ENCODE results near the gene ELL2. TPM values are rescaled to one million over a fixed set of nuclear protein-coding genes. Genes with fewer than 3 reads are reported as not detected.

The ELL2 gene
- 10 to 100 TPM; 10.6 to 13.2 (median 11.2) TPM for polyA plus RNA-seq (ENCODE audit: insufficient read length in 3 of 3)

- peak; percentile 68 to 85 (median 80) for DNase-seq (ENCODE audit: low read depth in 3 of 3, low spot score in 2 of 3)
Observed at GRCh38 chr5:95961617-95962474, at the start of gene ELL2. TSS of gene ELL2 (minus strand) at chr5:95961851. CDS start at chr5:95961721, 130 bp downstream.

DNA sequence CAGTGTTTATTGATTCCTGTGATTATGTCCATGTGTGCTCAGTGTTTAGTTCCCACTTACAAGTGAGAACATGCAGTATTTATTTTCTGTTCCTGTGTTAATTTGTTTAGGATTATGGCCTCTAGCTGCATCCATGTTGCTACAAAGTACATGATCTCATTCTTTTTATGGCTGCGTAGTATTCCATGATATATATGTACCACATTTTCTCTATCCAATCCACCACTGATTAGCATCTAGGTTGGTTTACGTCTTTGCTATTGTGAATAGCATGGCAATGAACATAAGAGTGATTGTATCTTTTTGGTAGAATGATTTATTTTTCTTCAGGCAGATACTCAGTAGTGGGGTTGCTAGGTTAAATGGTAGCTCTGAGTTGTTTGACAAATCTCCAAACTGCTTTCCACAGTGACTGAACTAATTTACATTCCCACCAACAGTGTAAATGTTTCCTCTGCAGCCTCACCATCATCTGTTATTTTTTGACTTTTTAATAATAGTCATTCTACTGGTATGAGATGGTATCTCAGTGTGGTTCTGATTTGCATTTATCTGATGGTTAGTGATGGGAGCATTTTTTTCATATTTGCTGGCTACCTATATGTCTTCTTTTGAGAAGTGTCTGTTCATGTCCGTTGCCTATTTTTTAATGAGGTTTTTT, 47.5 kb upstream of the ELL2 start:
- no peak for DNase-seq (ENCODE audit: low read depth in 3 of 3, low spot score in 2 of 3)

GRCh38 chr5:96008487-96008886, 46.8 kb upstream of the ELL2 start:
- DNase-seq (ENCODE audit: low read depth in 3 of 3, low spot score in 2 of 3) = no peak

DNA sequence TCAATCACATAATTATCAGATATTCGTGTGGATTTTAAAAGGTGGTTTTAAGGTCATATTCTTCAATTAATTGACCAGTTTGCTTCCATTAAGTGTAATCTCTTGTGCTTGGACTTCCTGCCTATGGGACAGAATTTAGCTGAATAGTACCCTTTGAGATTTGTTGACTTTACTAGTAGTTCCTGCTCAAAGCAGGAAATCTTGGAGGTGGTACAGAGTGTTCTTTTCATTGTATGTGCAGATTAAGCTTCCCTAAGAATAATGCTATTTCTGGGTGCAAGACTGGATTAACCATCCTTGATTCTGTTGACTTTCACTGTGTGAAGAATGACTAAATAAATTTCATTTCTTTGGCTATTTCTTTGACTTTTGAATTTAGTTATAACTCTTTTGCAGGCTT, 45.4 kb upstream of the ELL2 start:
- no peak for DNase-seq (ENCODE audit: low read depth in 3 of 3, low spot score in 2 of 3)

DNA sequence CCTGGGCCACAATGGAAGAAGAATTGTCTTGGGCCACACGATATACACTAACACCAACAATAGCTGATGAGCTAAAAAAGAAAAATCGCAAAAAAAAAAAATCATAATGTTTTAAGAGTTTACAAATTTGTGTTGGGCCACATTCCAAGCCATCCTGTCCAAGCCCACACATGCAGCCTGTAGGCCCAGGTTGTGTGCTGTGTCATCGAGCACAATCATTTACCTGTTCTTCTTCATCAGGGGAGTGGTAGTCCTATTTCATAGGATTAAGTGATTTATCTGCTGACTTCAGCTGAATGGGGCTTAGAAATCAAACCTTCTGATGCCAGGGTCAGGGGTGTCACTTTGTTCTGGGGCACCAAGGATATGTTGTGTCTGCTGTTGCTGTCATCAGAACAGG, 44.6 kb upstream of the ELL2 start:
- no peak for DNase-seq (ENCODE audit: low read depth in 3 of 3, low spot score in 2 of 3)

- DNase-seq (ENCODE audit: low read depth in 3 of 3, low spot score in 2 of 3) = no peak
Observed at GRCh38 chr5:96004754-96005153, 43.1 kb upstream of the ELL2 start.

DNA sequence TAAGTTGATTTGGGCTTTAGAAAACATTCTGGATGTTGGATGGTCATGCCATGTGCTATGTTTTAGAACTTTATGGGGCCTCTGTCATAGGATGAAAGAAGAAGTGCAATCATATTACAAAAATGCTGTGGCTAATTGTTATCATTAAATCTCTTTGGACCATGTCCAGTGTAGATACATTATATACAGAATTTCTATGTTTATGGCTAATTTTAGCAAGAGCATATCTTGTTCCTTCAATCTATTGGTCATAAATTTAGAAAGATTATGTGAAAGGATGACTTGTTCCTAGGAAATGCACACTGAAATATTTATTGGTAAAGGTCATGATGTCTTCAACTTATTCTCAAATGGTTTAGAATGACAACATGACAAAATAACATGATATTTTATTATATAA, 42.4 kb upstream of the ELL2 start:
- no peak for DNase-seq (ENCODE audit: low read depth in 3 of 3, low spot score in 2 of 3)

DNA sequence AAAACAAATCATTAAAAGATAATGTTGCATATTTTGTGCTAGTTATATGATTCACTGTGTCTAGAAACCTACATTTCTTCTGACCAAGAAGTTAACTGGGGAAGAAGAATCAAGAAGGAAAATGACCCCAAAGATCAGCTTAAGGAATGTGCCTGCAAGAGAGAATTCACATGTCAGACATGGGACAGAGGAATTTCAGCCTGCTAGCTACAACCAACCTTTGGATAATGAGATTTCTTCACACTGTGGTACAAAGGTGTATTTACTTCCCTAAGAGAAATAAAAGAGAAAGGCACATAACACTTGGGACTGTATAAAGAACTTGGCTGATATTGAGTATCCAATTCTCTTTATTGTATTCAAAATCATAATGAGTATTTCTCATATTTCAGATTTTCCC, 39.6 kb upstream of the ELL2 start:
- DNase-seq (ENCODE audit: low read depth in 3 of 3, low spot score in 2 of 3) = no peak

GRCh38 chr5:96000308-96000707, 38.7 kb upstream of the ELL2 start:
- no peak for DNase-seq (ENCODE audit: low read depth in 3 of 3, low spot score in 2 of 3)

GRCh38 chr5:95996904-95997723, 35.5 kb upstream of the ELL2 start:
- DNase-seq (ENCODE audit: low read depth in 3 of 3, low spot score in 2 of 3) = no peak

- DNase-seq (ENCODE audit: low read depth in 3 of 3, low spot score in 2 of 3) = no peak
Observed at GRCh38 chr5:95995962-95996489, 34.4 kb upstream of the ELL2 start.

DNA sequence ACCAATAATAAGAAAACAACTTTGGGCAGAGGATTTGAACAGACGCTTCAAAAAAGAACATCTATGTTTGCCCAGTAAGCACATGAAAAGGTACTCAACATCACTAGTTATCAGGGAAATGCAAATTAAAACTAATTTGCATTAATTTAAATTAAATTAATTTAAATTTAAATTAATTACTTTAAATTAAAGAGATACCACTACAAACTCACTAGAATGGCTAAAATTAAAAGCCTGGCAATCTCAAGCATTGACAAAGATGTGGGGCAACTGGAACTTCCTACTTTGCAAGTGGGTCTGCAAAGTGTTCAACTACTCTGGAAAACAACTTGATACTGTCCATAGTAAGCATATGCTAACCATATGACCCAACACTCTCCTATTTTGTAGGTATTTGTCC, 32.1 kb upstream of the ELL2 start:
- DNase-seq (ENCODE audit: low read depth in 3 of 3, low spot score in 2 of 3) = no peak

DNA sequence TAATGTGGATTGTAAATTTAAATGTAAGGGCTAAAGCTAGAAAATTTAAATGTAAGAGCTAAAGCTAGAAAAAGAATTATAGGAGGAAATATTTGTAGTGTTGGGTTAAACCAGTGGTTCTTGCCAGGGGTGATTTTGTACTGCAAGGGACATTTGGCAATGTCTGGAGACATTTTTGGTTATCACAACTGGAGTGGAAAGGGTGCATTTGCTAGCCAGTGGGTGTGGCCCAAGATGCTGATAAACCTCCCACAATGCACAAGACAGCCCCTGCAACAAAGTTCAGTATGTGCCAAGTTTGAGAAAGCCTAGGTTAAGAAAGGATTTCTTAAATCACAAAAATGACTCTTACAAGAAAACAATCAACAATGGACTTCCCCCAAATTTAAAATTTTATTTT, 31.6 kb upstream of the ELL2 start:
- DNase-seq (ENCODE audit: low read depth in 3 of 3, low spot score in 2 of 3) = no peak

GRCh38 chr5:95989283-95990048, 27.8 kb upstream of the ELL2 start:
- no peak for DNase-seq (ENCODE audit: low read depth in 3 of 3, low spot score in 2 of 3)

- DNase-seq (ENCODE audit: low read depth in 3 of 3, low spot score in 2 of 3) = no peak
Observed at GRCh38 chr5:95988877-95989276, 27.2 kb upstream of the ELL2 start.

- DNase-seq (ENCODE audit: low read depth in 3 of 3, low spot score in 2 of 3) = no peak
Observed at GRCh38 chr5:95988094-95988493, 26.4 kb upstream of the ELL2 start.

- DNase-seq (ENCODE audit: low read depth in 3 of 3, low spot score in 2 of 3) = no peak
Observed at GRCh38 chr5:95986937-95987520, 25.4 kb upstream of the ELL2 start.

DNA sequence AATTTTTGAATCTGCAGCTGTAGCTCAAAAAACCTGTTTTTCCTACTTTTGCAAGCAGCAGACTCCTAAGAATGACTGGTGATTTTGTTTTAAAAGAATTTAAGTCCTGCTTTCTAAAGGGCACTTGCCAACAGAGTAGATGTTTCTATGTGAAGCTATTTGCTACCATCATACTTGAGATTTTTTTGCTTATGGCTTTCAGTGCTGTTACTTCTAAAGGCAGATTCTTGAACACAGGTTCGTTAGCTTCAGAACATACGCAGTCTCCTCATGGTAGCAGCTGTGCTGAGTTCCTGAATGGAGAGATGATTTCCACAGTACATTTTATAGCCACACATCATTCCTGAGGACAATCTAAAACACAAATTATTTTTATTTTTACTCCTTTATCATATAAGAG, 24.4 kb upstream of the ELL2 start:
- DNase-seq (ENCODE audit: low read depth in 3 of 3, low spot score in 2 of 3) = no peak

DNA sequence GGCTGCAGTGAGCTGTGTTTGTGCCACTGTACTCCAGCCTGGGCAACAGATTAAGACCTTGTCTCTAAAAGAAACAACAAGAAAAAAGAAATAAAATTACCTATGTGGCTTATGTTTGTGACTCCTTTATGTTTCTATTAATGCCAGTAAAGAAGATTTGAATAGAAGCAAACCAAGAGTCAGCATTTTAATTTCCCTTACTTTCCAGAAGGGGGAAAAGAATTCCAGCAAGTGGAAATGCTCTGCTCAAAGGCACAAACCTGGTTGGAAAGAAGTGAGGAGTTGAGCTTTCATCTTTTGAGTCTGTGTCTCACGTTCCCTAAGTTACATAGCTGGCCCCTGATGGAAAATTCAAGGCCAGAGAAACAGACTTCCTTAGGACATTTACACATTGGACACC, 23.6 kb upstream of the ELL2 start:
- DNase-seq (ENCODE audit: low read depth in 3 of 3, low spot score in 2 of 3) = no peak

Data from right renal cortex interstitium (tissue), 3 donors.